IMR-90 (cell line): ENCODE data around the gene ITGA1. TPM values are rescaled to one million over a fixed set of nuclear protein-coding genes. Genes with fewer than 3 reads are reported as not detected.

Experiments
- ATAC-seq: fragments of 200-7000 bp; cut with Tn5 transposase; 2 replicates; pipeline ENCODE4 v1.9.1; 2020; ENCODE audit warnings: low read depth, mild to moderate bottlenecking, moderate library complexity
- BruUV-seq: library from RNA; stranded (reverse); fragments of 400-500 nt; replicated peaks from 2 replicates; lab custom pipeline; 2021; lab: Mats Ljungman, UMichigan
- CTCF ChIA-PET: fragments of 300-600 bp; formaldehyde crosslinking; extraction: SDS; loops from one replicate; lab custom pipeline; 2021; ENCODE audit warnings: antibody characterized with exemption; lab: Yijun Ruan, JAX
- POLR2A ChIA-PET: fragments of 300-600 bp; sonication (Branson Sonifier 250); formaldehyde crosslinking; loops from one replicate; lab custom pipeline; 2022; ENCODE audit warnings: antibody characterized with exemption; ENCODE audit not compliant: unreplicated experiment; lab: Charles Lee
- DNase-seq: peaks from one replicate; pipeline ENCODE4 v3.0.0; 2013
- H2AFZ ChIP-seq: replicated peaks from 2 replicates; pipeline ENCODE3; 2013; ENCODE audit warnings: low read length, mild to moderate bottlenecking; ENCODE audit not compliant: poor library complexity
- H2AK5ac ChIP-seq: 2 replicates; pipeline ENCODE4 v1.6.1; 2013; ENCODE audit warnings: low read depth, low read length, inconsistent platforms
- H2AK9ac ChIP-seq: replicated peaks from 2 replicates; pipeline ENCODE3; 2013; ENCODE audit warnings: mild to moderate bottlenecking, low read depth, low read length, moderate library complexity; ENCODE audit not compliant: poor library complexity
- H2BK120ac ChIP-seq: 2 replicates; pipeline ENCODE4 v1.6.1; 2013; ENCODE audit warnings: low read depth, low read length, inconsistent platforms
- H2BK15ac ChIP-seq: 3 replicates; pipeline ENCODE4 v1.6.1; 2013; ENCODE audit warnings: low read depth, low read length, inconsistent platforms
- H2BK20ac ChIP-seq: 2 replicates; pipeline ENCODE4 v1.6.1; 2013; ENCODE audit warnings: low read depth, mild to moderate bottlenecking, inconsistent platforms, low read length, moderate library complexity
- H2BK5ac ChIP-seq: 2 replicates; pipeline ENCODE4 v1.6.1; 2013; ENCODE audit warnings: mild to moderate bottlenecking, low read depth, low read length, inconsistent platforms; ENCODE audit not compliant: poor library complexity, severe bottlenecking
- H3K14ac ChIP-seq: replicated peaks from 2 replicates; pipeline ENCODE4 v1.6.1; 2013; ENCODE audit warnings: low read depth, low read length, inconsistent platforms
- H3K18ac ChIP-seq: 2 replicates; pipeline ENCODE4 v1.6.1; 2013; ENCODE audit warnings: low read depth, low read length, control low read depth
- H3K23ac ChIP-seq: 2 replicates; pipeline ENCODE4 v1.6.1; 2013; ENCODE audit warnings: low read depth, low read length, inconsistent platforms
- H3K27ac ChIP-seq: 2 replicates; pipeline ENCODE4 v1.5.1; 2013; ENCODE audit warnings: mild to moderate bottlenecking, control low read depth, low read length; ENCODE audit not compliant: insufficient read depth
- H3K27me3 ChIP-seq: 2 replicates; pipeline ENCODE4 v1.6.1; 2013; ENCODE audit warnings: low read length; ENCODE audit not compliant: control insufficient read depth, insufficient read depth
- H3K36me3 ChIP-seq: 2 replicates; pipeline ENCODE4 v1.6.1; 2013; ENCODE audit warnings: low read length, mixed read lengths; ENCODE audit not compliant: control insufficient read depth, insufficient read depth
- H3K4ac ChIP-seq: 2 replicates; pipeline ENCODE4 v1.6.1; 2013; ENCODE audit warnings: low read depth, low read length, inconsistent platforms
- H3K4me1 ChIP-seq: 2 replicates; pipeline ENCODE4 v1.6.1; 2013; ENCODE audit warnings: low read length, mixed read lengths; ENCODE audit not compliant: control insufficient read depth, insufficient read depth
- H3K4me2 ChIP-seq: 2 replicates; pipeline ENCODE4 v1.6.1; 2013; ENCODE audit warnings: low read depth, mild to moderate bottlenecking, control low read depth, low read length, moderate library complexity
- H3K4me3 ChIP-seq: 2 replicates; pipeline ENCODE4 v1.5.1; 2013; ENCODE audit warnings: low read depth, mild to moderate bottlenecking, control low read depth, low read length, moderate library complexity; ENCODE audit not compliant: insufficient read depth
- H3K56ac ChIP-seq: 2 replicates; pipeline ENCODE4 v1.6.1; 2013; ENCODE audit warnings: low read length, inconsistent platforms; ENCODE audit not compliant: insufficient read depth; ENCODE audit errors: extremely low read depth
- H3K79me1 ChIP-seq, 2 experiments: 2 replicates each; pipeline ENCODE4 v1.6.1; 2013; ENCODE audit warnings: low read length in 2 of 2, inconsistent platforms in 1 of 2, low read depth in 1 of 2
- H3K9ac ChIP-seq: 2 replicates; pipeline ENCODE4 v1.6.1; 2013; ENCODE audit warnings: low read depth, low read length, control low read depth
- H3K9me1 ChIP-seq: 2 replicates; pipeline ENCODE4 v1.6.1; 2013; ENCODE audit warnings: low read length, inconsistent platforms; ENCODE audit not compliant: insufficient read depth
- H3K9me3 ChIP-seq: 2 replicates; pipeline ENCODE4 v1.6.1; 2013; ENCODE audit warnings: low read length; ENCODE audit not compliant: control insufficient read depth, insufficient read depth
- H4K20me1 ChIP-seq: 2 replicates; pipeline ENCODE4 v1.6.1; 2013; ENCODE audit warnings: low read length, inconsistent platforms; ENCODE audit not compliant: insufficient read depth
- H4K5ac ChIP-seq: 2 replicates; pipeline ENCODE4 v1.6.1; 2013; ENCODE audit warnings: mild to moderate bottlenecking, low read depth, low read length, control low read depth
- H4K8ac ChIP-seq, 2 experiments: 2 replicates each; pipeline ENCODE4 v1.6.1; 2013; ENCODE audit warnings: low read depth in 2 of 2, low read length in 2 of 2, control low read depth in 1 of 2, inconsistent platforms in 1 of 2
- H4K91ac ChIP-seq: 2 replicates; pipeline ENCODE4 v1.6.1; 2013; ENCODE audit warnings: low read depth, low read length, inconsistent platforms; ENCODE audit not compliant: insufficient read depth
- FOS ChIP-seq: fragments of 150-350 bp; IDR thresholded peaks from 2 replicates; pipeline ENCODE4 v1.6.1; 2016; ENCODE audit warnings: low read depth, low read length
- MAFK ChIP-seq: IDR thresholded peaks from 2 replicates; pipeline ENCODE4 v1.6.1; 2012; ENCODE audit warnings: low read depth, low read length, improper control_type of control experiment
- WGBS, 2 experiments: methylation state at CpG; one replicate each; pipeline versions ENCODE4 v1.1.5 to v1.1.7; 2013; ENCODE audit warnings: missing lambda C conversion rate in 2 of 2; ENCODE audit not compliant: insufficient read length in 1 of 2; ENCODE audit errors: extremely low coverage in 2 of 2; 5-methylcytosine and 5-hydroxymethylcytosine counted together
- dilution Hi-C: fragments of 300-500 bp; cut with HindIII; formaldehyde crosslinking; loops from one replicate; pipeline ENCODE4 v1.14.3; 2018; ENCODE audit warnings: low sequenced_read_pairs; ENCODE audit not compliant: unreplicated experiment
- in situ Hi-C: fragments of 300-500 bp; cut with MboI; formaldehyde crosslinking; loops from 3 replicates; pipeline ENCODE4 v1.14.3; 2019; ENCODE audit warnings: low sequenced_read_pairs, inconsistent platforms, mixed read lengths
- intact Hi-C: fragments of 100-400 bp; cut with micrococcal nuclease; formaldehyde crosslinking; loops from 2 replicates; pipeline ENCODE4 v1.10.0; 2022
- polyA plus RNA-seq, 3 experiments: library from polyadenylated mRNA; depleted of rRNA; stranded (reverse); fragments of >200 nt; gene quantifications; 2 replicates each; pipeline ENCODE4 v1.2.3, GENCODE V29; 2012; ENCODE audit warnings: low replicate concordance in 1 of 3
- total RNA-seq: library from RNA; depleted of rRNA; stranded (reverse); fragments of >200 nt; gene quantifications from 2 replicates; pipeline ENCODE4 v1.2.3, GENCODE V29; 2012

The ITGA1 gene
- total and polyA plus RNA-seq, 2 of the 4 experiments (the other 2 are of a cell fraction), result 22.3 to 95.2 TPM

- DNase-seq (peak; percentile 68), ATAC-seq (no peak)
- Histone ChIP-seq H3K9me3 (no peaks in the 10 kb centered on the region), H3K36me3 (peaks cover 1% of the 10 kb centered on the region; the same call in 1 of the 2 replicates), H3K18ac (no peak overlapping the region; the same call in 1 of the 2 replicates), H4K91ac (no peak overlapping the region), H3K27ac (no peak overlapping the region; the same call in 1 of the 2 replicates), H3K4me3 (no peak overlapping the region), H2BK5ac (peak overlapping the region; percentile 69), H4K20me1 (no peaks in the 10 kb centered on the region), H3K27me3 (no peaks in the 10 kb centered on the region), H3K23ac (peak overlapping the region; percentile 77), H4K8ac (0 out of 4 replicates have a peak overlapping the region, but pooled peaks of 1 of the 2 experiments have one; percentile 48), H2AFZ (no peak overlapping the region), H3K9ac (no peak overlapping the region), H3K9me1 (peaks cover 3% of the 10 kb centered on the region), H2AK5ac (peak overlapping the region; percentile 26; the same call in 1 of the 2 replicates), H3K4me2 (peak overlapping the region; percentile 48; the same call in 1 of the 2 replicates), H4K5ac (no peak overlapping the region), H3K4ac (peak overlapping the region; percentile 25; the same call in 1 of the 2 replicates), H2BK20ac (peak overlapping the region; percentile 90), H2AK9ac (no peak overlapping the region), H2BK15ac (peak overlapping the region; percentile 1; the same call in 2 of the 3 replicates), H3K14ac (peak overlapping the region; percentile 20; the same call in 1 of the 2 replicates), H3K79me1 (peaks cover 0 to 47% of the 10 kb centered on the region in 2 experiments; a peak in 2 of 4 replicates), H2BK120ac (peak overlapping the region; percentile 93), H3K4me1 (peaks cover 18% of the 10 kb centered on the region; the same call in 1 of the 2 replicates), H3K56ac (peak overlapping the region; percentile 12; the same call in 1 of the 2 replicates)
- ChIA-PET POLR2A (no interaction called here), CTCF (interaction anchor here (1.0 to 1.4 kb wide), 3 partner anchors 10 to 43 kb away, joined by 3 to 4 read pairs (median 3); no protein-coding TSS in a partner anchor)
- intact Hi-C loops, result loop anchor here (2.0 kb wide), 1 partner anchor 39 kb away; no protein-coding TSS in a partner anchor
- TF ChIP-seq MAFK (no peak), FOS (peak; percentile 1; the same call in 1 of the 2 replicates)
- no CpG with 5 or more reads among the region's 4 CpGs for WGBS, 2 experiments
- in situ Hi-C loops, result no loop called here
- dilution Hi-C loops, result no loop called here
- BruUV-seq, result no TSS peak
Observed at GRCh38 chr5:52987711-52988331, 200.1 kb downstream of the ITGA1 start.
